ENCODE data around the gene LCNL1.

Gene LCNL1

GRCh38 chr9:136985853-136986252, 3.1 kb downstream of the LCNL1 start:
- Histone ChIP-seq H3K9me2 (replicated peaks; ENCODE audit: control insufficient read depth, low read length) (no peaks in the 10 kb centered on the region), H3K4me2 (ENCODE audit: low read length) (no peak overlapping the region), H3K27ac (ENCODE audit: low read depth, low read length) (no peak overlapping the region), H3K9me3 (ENCODE audit: control insufficient read depth, insufficient read depth, low read length) (no peaks in the 10 kb centered on the region), H3K4me3 (ENCODE audit: low read length) (no peak overlapping the region), H3K79me2 (ENCODE audit: control insufficient read depth, low read length) (no peaks in the 10 kb centered on the region), H3K36me3 (ENCODE audit: control insufficient read depth, low read length) (no peaks in the 10 kb centered on the region), H3K4me1 (ENCODE audit: control insufficient read depth, low read length) (no peaks in the 10 kb centered on the region), H4K20me1 (ENCODE audit: control insufficient read depth, insufficient read depth, low read depth, low read length) (no peaks in the 10 kb centered on the region), H3K27me3 (ENCODE audit: control insufficient read depth, low read length) (peaks cover 40% of the 10 kb centered on the region), H3F3A (ENCODE audit: control insufficient read depth, insufficient read depth) (no peaks in the 10 kb centered on the region)
- TF ChIP-seq EZH2phosphoT487 (IDR thresholded peaks at IDR 0.05; ENCODE audit: borderline replicate concordance, low read length) (no peak), CTCF (IDR thresholded peaks at IDR 0.05; ENCODE audit: low read depth, low read length, poor library complexity, severe bottlenecking) (no peak)

- Histone ChIP-seq H3K27ac (ENCODE audit: low read depth, low read length) (no peak overlapping the region), H3F3A (ENCODE audit: control insufficient read depth, insufficient read depth) (no peaks in the 10 kb centered on the region), H3K79me2 (ENCODE audit: control insufficient read depth, low read length) (peaks cover 10% of the 10 kb centered on the region), H3K27me3 (ENCODE audit: control insufficient read depth, low read length) (peaks cover 35% of the 10 kb centered on the region), H4K20me1 (ENCODE audit: control insufficient read depth, insufficient read depth, low read depth, low read length) (peaks cover 7% of the 10 kb centered on the region; the same call in 1 of the 2 replicates), H3K9me2 (replicated peaks; ENCODE audit: control insufficient read depth, low read length) (no peaks in the 10 kb centered on the region), H3K36me3 (ENCODE audit: control insufficient read depth, low read length) (peaks cover 6% of the 10 kb centered on the region), H3K4me3 (ENCODE audit: low read length) (no peak overlapping the region), H3K4me2 (ENCODE audit: low read length) (no peak overlapping the region), H3K9me3 (ENCODE audit: control insufficient read depth, insufficient read depth, low read length) (no peaks in the 10 kb centered on the region), H3K4me1 (ENCODE audit: control insufficient read depth, low read length) (peaks cover 11% of the 10 kb centered on the region)
- TF ChIP-seq CTCF (IDR thresholded peaks at IDR 0.05; ENCODE audit: low read depth, low read length, poor library complexity, severe bottlenecking) (no peak), EZH2phosphoT487 (IDR thresholded peaks at IDR 0.05; ENCODE audit: borderline replicate concordance, low read length) (no peak)
Observed at GRCh38 chr9:136988872-136989271, 6.1 kb downstream of the LCNL1 start.

- H4K20me1 ChIP-seq (ENCODE audit: control insufficient read depth, insufficient read depth, low read depth, low read length): peaks cover 7% of the 10 kb centered on the region; the same call in 1 of the 2 replicates
- no peaks in the 10 kb centered on the region for H3K9me3 ChIP-seq (ENCODE audit: control insufficient read depth, insufficient read depth, low read length)
- no peaks in the 10 kb centered on the region for H3K9me2 ChIP-seq (replicated peaks; ENCODE audit: control insufficient read depth, low read length)
- no peak for TF ChIP-seq CTCF (IDR thresholded peaks at IDR 0.05; ENCODE audit: low read depth, low read length, poor library complexity, severe bottlenecking)
- no peak for TF ChIP-seq EZH2phosphoT487 (IDR thresholded peaks at IDR 0.05; ENCODE audit: borderline replicate concordance, low read length)
- H3K4me3 ChIP-seq (ENCODE audit: low read length): no peak overlapping the region
- H3K27ac ChIP-seq (ENCODE audit: low read depth, low read length): no peak overlapping the region
- peaks cover 8% of the 10 kb centered on the region for H3K36me3 ChIP-seq (ENCODE audit: control insufficient read depth, low read length)
- peaks cover 11% of the 10 kb centered on the region for H3K4me1 ChIP-seq (ENCODE audit: control insufficient read depth, low read length)
- H3F3A ChIP-seq (ENCODE audit: control insufficient read depth, insufficient read depth): no peaks in the 10 kb centered on the region
- no peak overlapping the region for H3K4me2 ChIP-seq (ENCODE audit: low read length)
- peaks cover 10% of the 10 kb centered on the region for H3K79me2 ChIP-seq (ENCODE audit: control insufficient read depth, low read length)
- H3K27me3 ChIP-seq (ENCODE audit: control insufficient read depth, low read length): peaks cover 28% of the 10 kb centered on the region
Observed at GRCh38 chr9:136990242-136990911, 7.6 kb downstream of the LCNL1 start.

All from DOHH2 (cell line).